Loucy (cell line): ENCODE results near the gene RPS3.

Source experiments
- H2AFZ ChIP-seq: fragments of 200-600 bp; sonication (generic); 2 replicates; pipeline ENCODE4 v1.6.0; 2016; ENCODE audit warnings: antibody characterized with exemption, mild to moderate bottlenecking, low read length, moderate library complexity
- H3F3A ChIP-seq: fragments of 200-600 bp; 2 replicates; pipeline ENCODE4 v1.6.0; 2016; ENCODE audit warnings: antibody characterized with exemption, low read depth, mild to moderate bottlenecking
- H3K27me3 ChIP-seq: fragments of 200-600 bp; sonication (generic); 2 replicates; pipeline ENCODE4 v1.6.1; 2014; ENCODE audit warnings: low read length, mild to moderate bottlenecking; ENCODE audit not compliant: insufficient read depth, poor library complexity, severe bottlenecking
- H3K36me3 ChIP-seq: fragments of 200-600 bp; sonication (generic); 2 replicates; pipeline ENCODE4 v1.6.1; 2016; ENCODE audit warnings: low read length; ENCODE audit not compliant: insufficient read depth
- H3K4me1 ChIP-seq: fragments of 200-600 bp; sonication (generic); 2 replicates; pipeline ENCODE4 v1.5.1; 2014; ENCODE audit warnings: low read length, mild to moderate bottlenecking; ENCODE audit not compliant: insufficient read depth, poor library complexity, severe bottlenecking
- H3K4me2 ChIP-seq: fragments of 200-600 bp; sonication (generic); 2 replicates; pipeline ENCODE4 v1.6.0; 2014; ENCODE audit warnings: antibody characterized with exemption, low read length, low read depth, mild to moderate bottlenecking; ENCODE audit not compliant: poor library complexity, severe bottlenecking
- H3K4me3 ChIP-seq: fragments of 200-600 bp; sonication (generic); 2 replicates; pipeline ENCODE4 v1.5.1; 2014; ENCODE audit warnings: low read length, mild to moderate bottlenecking, mixed read lengths; ENCODE audit not compliant: poor library complexity, severe bottlenecking
- H3K79me2 ChIP-seq: fragments of 200-600 bp; sonication (generic); 2 replicates; pipeline ENCODE4 v1.6.1; 2014; ENCODE audit warnings: low read length; ENCODE audit not compliant: insufficient read depth
- H3K9ac ChIP-seq: fragments of 200-600 bp; sonication (generic); 2 replicates; pipeline ENCODE4 v1.6.0; 2014; ENCODE audit warnings: mild to moderate bottlenecking, low read depth, low read length, moderate library complexity; ENCODE audit not compliant: poor library complexity, severe bottlenecking
- H3K9me2 ChIP-seq: fragments of 200-600 bp; sonication (generic); replicated peaks from 2 replicates; pipeline ENCODE4 v1.6.1; 2016; ENCODE audit warnings: low read depth, low read length, mixed read lengths
- H3K9me3 ChIP-seq: fragments of 200-600 bp; sonication (generic); 2 replicates; pipeline ENCODE4 v1.6.1; 2014; ENCODE audit warnings: mild to moderate bottlenecking, antibody characterized with exemption, low read length, low read depth; ENCODE audit not compliant: insufficient read depth
- H4K20me1 ChIP-seq: fragments of 200-600 bp; sonication (generic); 2 replicates; pipeline ENCODE4 v1.6.0; 2014; ENCODE audit warnings: antibody characterized with exemption, low read length, mild to moderate bottlenecking; ENCODE audit not compliant: insufficient read depth, poor library complexity, severe bottlenecking
- CTCF ChIP-seq: fragments of 200-600 bp; sonication (generic); conservative IDR thresholded peaks from 2 replicates; pipeline ENCODE4 v1.5.1; 2014; ENCODE audit warnings: mild to moderate bottlenecking, antibody characterized with exemption, low read length
- EZH2phosphoT487 ChIP-seq: fragments of 200-600 bp; IDR thresholded peaks from 2 replicates; pipeline ENCODE4 v1.6.1; 2018; ENCODE audit warnings: antibody characterized with exemption, mild to moderate bottlenecking, moderate library complexity, borderline replicate concordance

RPS3 gene

GRCh38 chr11:75435571-75435925 is 36.2 kb downstream of the RPS3 start:
- H3K4me2 ChIP-seq = no peak overlapping the region
- H3K27me3 ChIP-seq = no peaks in the 10 kb centered on the region
- TF ChIP-seq CTCF = no peak
- TF ChIP-seq EZH2phosphoT487 = no peak
- H3K9me2 ChIP-seq = no peaks in the 10 kb centered on the region
- no peaks in the 10 kb centered on the region for H4K20me1 ChIP-seq
- no peaks in the 10 kb centered on the region for H3K9me3 ChIP-seq
- no peak overlapping the region for H3K9ac ChIP-seq
- no peaks in the 10 kb centered on the region for H3K4me1 ChIP-seq
- no peaks in the 10 kb centered on the region for H3K36me3 ChIP-seq
- H3F3A ChIP-seq = no peaks in the 10 kb centered on the region
- no peak overlapping the region for H3K4me3 ChIP-seq
- H2AFZ ChIP-seq = no peak overlapping the region
- no peaks in the 10 kb centered on the region for H3K79me2 ChIP-seq

GRCh38 chr11:75436806-75437205 is 37.5 kb downstream of the RPS3 start:
- H3K9me2 ChIP-seq = no peaks in the 10 kb centered on the region
- H2AFZ ChIP-seq = no peak overlapping the region
- H4K20me1 ChIP-seq = no peaks in the 10 kb centered on the region
- no peaks in the 10 kb centered on the region for H3K36me3 ChIP-seq
- no peaks in the 10 kb centered on the region for H3F3A ChIP-seq
- TF ChIP-seq CTCF (no peak), EZH2phosphoT487 (no peak)
- H3K27me3 ChIP-seq = no peaks in the 10 kb centered on the region
- no peak overlapping the region for H3K9ac ChIP-seq
- H3K4me3 ChIP-seq = no peak overlapping the region
- no peaks in the 10 kb centered on the region for H3K79me2 ChIP-seq
- H3K4me2 ChIP-seq = no peak overlapping the region
- no peaks in the 10 kb centered on the region for H3K4me1 ChIP-seq
- H3K9me3 ChIP-seq = no peaks in the 10 kb centered on the region

GRCh38 chr11:75437966-75438659 is 38.8 kb downstream of the RPS3 start:
- Histone ChIP-seq H3F3A (no peaks in the 10 kb centered on the region), H3K9me2 (no peaks in the 10 kb centered on the region), H3K27me3 (no peaks in the 10 kb centered on the region), H2AFZ (no peak overlapping the region), H3K4me1 (no peaks in the 10 kb centered on the region), H3K9ac (no peak overlapping the region), H3K9me3 (no peaks in the 10 kb centered on the region), H3K79me2 (no peaks in the 10 kb centered on the region), H3K4me2 (no peak overlapping the region), H4K20me1 (no peaks in the 10 kb centered on the region), H3K4me3 (no peak overlapping the region), H3K36me3 (no peaks in the 10 kb centered on the region)
- TF ChIP-seq EZH2phosphoT487 (no peak), CTCF (no peak)
